Measurements from ENCODE around the gene CSRNP3.

GRCh38 chr2:165547900-165548299, 78.4 kb downstream of the CSRNP3 start:
- TF ChIP-seq, protein P1, sequence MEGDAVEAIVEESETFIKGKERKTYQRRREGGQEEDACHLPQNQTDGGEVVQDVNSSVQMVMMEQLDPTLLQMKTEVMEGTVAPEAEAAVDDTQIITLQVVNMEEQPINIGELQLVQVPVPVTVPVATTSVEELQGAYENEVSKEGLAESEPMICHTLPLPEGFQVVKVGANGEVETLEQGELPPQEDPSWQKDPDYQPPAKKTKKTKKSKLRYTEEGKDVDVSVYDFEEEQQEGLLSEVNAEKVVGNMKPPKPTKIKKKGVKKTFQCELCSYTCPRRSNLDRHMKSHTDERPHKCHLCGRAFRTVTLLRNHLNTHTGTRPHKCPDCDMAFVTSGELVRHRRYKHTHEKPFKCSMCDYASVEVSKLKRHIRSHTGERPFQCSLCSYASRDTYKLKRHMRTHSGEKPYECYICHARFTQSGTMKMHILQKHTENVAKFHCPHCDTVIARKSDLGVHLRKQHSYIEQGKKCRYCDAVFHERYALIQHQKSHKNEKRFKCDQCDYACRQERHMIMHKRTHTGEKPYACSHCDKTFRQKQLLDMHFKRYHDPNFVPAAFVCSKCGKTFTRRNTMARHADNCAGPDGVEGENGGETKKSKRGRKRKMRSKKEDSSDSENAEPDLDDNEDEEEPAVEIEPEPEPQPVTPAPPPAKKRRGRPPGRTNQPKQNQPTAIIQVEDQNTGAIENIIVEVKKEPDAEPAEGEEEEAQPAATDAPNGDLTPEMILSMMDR (tag by site-specific recombination; IDR thresholded peaks at IDR 0.05), result no peak
- no peak for TF ChIP-seq GFI1B (tag by site-specific recombination; IDR thresholded peaks at IDR 0.05)
- TF ChIP-seq FEZF1 (tag by site-specific recombination; IDR thresholded peaks at IDR 0.05), result no peak
- TF ChIP-seq ZNF629 (tag by site-specific recombination; IDR thresholded peaks at IDR 0.05), result no peak
- TF ChIP-seq ZNF510 (tag by site-specific recombination; IDR thresholded peaks at IDR 0.05; ENCODE audit: insufficient replicate concordance), result no peak
- no peak for TF ChIP-seq ZNF114 (tag by site-specific recombination; IDR thresholded peaks at IDR 0.05)
- TF ChIP-seq KLF10 (tag by site-specific recombination; IDR thresholded peaks at IDR 0.05), result no peak
- TF ChIP-seq GLIS1 (tag by site-specific recombination; IDR thresholded peaks at IDR 0.05), result no peak
- TF ChIP-seq ZNF274 (IDR thresholded peaks at IDR 0.05; ENCODE audit: low read length), result no peak
- no peak for TF ChIP-seq ZNF274 (tag by site-specific recombination; IDR thresholded peaks at IDR 0.05; ENCODE audit: borderline replicate concordance)
